ENCODE results near the gene KRT17. TPM values are rescaled to one million over a fixed set of nuclear protein-coding genes. Genes with fewer than 3 reads are reported as not detected.
A peak's percentile ranks its signal among the peaks of the same experiment; 100 is the strongest.

Gene KRT17
- total RNA-seq, 2 donors from 2014 or later = not detected

DNA sequence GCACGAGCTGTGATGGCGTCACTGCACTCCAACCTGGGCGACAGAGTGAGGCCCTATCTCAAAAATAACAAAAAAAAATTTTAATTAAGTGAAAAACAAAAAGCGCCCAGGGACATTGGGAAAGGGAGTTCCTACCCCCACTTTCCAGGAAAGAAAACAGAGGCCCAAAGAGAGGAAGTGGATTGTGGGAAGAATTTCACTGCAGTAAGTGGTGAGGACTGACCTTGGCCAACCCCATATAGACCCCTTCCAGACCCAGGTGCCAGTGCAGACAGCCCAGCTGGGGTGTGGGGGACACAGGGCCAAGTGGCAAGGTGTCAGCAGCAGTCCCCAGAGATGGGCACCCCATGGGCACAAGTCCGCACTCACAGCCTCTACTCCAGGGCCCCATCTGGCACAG lies 29.0 kb upstream of the KRT17 start:
- no peak overlapping the region for H3K27ac Mint-ChIP-seq
- H3K9ac ChIP-seq (ENCODE audit: extremely low read depth, low read length, poor library complexity, severe bottlenecking) = no peak overlapping the region

DNA sequence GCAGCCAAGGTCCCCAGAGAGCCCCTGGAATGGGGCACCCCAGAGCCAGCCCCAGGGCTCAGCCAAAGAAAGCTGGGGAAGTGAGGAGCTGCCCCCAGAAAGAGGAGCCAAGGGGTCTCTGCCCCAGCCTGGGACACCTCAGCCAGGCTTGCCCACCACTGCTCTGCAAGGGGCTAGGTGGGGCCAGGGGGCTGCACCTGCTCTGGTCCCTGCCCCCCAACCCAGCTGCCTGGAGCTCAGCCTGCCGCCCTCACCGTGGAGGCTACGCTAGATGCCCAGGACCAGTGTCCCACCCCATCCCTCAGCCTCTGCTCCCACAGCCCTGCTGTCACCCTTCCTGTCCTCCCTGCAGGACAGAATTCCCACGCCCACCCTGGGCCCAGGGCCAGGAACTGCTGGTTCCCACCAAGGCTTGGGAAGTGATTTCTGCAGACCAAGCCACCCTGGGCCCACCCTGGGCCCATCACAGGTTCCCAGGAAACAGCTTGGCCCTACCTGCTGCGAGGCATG lies 28.1 kb upstream of the KRT17 start:
- H3K27ac Mint-ChIP-seq = no peak overlapping the region
- no peak overlapping the region for H3K27ac ChIP-seq (ENCODE audit: low read depth, low read length)

More for the DNA sequence above, 29.0 kb upstream of the KRT17 start:
- H3K36me3 Mint-ChIP-seq (ENCODE audit: low read depth) = no peaks in the 10 kb centered on the region
- H3K27me3 Mint-ChIP-seq (ENCODE audit: insufficient read depth) = no peaks in the 10 kb centered on the region
- Histone ChIP-seq H3K4me1 (ENCODE audit: control insufficient read depth, insufficient read depth, low read length) (no peaks in the 10 kb centered on the region), H3K4me3 (ENCODE audit: low read length) (no peak overlapping the region), H3K27ac (ENCODE audit: low read depth, low read length) (no peak overlapping the region), H3K27me3 (ENCODE audit: control insufficient read depth, insufficient read depth, low read length, poor library complexity, severe bottlenecking) (no peaks in the 10 kb centered on the region), H3K9me3 (ENCODE audit: control insufficient read depth, low read length) (no peaks in the 10 kb centered on the region), H3K36me3 (ENCODE audit: control insufficient read depth, insufficient read depth, low read length) (no peaks in the 10 kb centered on the region)
- no peak for DNase-seq
- WGBS, 2 experiments (ENCODE audit: insufficient coverage in 1 of 2, insufficient read length in 1 of 2) = 92% methylated on average over 5 of the region's 5 CpGs; no CpG with 5 or more reads in 1 of the 2 experiments
- H3K9me3 Mint-ChIP-seq = no peaks in the 10 kb centered on the region
- no peak overlapping the region for H3K4me3 Mint-ChIP-seq
- H3K4me1 Mint-ChIP-seq = peaks cover 1% of the 10 kb centered on the region
- TF ChIP-seq, protein P1, sequence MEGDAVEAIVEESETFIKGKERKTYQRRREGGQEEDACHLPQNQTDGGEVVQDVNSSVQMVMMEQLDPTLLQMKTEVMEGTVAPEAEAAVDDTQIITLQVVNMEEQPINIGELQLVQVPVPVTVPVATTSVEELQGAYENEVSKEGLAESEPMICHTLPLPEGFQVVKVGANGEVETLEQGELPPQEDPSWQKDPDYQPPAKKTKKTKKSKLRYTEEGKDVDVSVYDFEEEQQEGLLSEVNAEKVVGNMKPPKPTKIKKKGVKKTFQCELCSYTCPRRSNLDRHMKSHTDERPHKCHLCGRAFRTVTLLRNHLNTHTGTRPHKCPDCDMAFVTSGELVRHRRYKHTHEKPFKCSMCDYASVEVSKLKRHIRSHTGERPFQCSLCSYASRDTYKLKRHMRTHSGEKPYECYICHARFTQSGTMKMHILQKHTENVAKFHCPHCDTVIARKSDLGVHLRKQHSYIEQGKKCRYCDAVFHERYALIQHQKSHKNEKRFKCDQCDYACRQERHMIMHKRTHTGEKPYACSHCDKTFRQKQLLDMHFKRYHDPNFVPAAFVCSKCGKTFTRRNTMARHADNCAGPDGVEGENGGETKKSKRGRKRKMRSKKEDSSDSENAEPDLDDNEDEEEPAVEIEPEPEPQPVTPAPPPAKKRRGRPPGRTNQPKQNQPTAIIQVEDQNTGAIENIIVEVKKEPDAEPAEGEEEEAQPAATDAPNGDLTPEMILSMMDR (conservative IDR thresholded peaks at IDR 0.05) = no peak

DNA sequence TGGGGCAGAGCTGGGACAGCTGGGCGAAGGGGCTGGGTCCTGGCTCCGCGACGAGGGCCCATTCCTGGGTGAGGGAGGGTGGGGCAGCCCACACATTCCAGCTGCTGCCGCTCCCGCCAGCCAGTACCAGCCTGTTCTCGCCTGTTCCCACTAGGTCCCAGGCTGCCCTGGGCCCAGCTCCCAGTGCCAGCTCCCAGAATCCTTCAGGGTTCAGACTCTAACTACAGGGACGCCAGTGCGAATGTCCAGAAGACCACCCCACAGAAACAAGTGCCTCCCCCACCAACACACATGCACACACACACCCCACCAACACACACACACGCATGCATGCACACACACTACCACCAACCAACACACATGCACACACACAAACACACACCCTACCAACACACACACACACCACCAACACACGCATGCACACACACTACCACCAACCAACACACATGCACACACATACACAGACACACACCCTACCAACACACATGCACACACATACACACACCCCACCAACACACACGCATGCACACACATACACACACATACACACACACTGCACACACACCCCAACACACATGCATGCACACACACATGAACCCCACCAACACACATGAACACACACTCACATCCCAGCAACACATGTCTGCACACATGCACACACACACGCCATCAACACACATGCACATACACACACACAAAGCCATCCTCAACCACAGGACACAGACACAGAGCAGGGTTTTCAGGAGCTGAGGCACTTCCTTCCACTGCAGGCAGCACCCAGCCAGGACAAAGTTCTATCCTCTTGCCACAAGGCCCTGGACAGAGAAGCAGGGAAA lies 27.5 kb upstream of the KRT17 start:
- no peaks in the 10 kb centered on the region for H3K9me3 Mint-ChIP-seq
- Histone ChIP-seq H3K27me3 (ENCODE audit: control insufficient read depth, insufficient read depth, low read length, poor library complexity, severe bottlenecking) (no peaks in the 10 kb centered on the region), H3K36me3 (ENCODE audit: control insufficient read depth, insufficient read depth, low read length) (no peaks in the 10 kb centered on the region), H3K4me3 (ENCODE audit: low read length) (no peak overlapping the region), H3K9me3 (ENCODE audit: control insufficient read depth, low read length) (no peaks in the 10 kb centered on the region), H3K9ac (ENCODE audit: extremely low read depth, low read length, poor library complexity, severe bottlenecking) (no peak overlapping the region), H3K4me1 (ENCODE audit: control insufficient read depth, insufficient read depth, low read length) (no peaks in the 10 kb centered on the region), H3K27ac (ENCODE audit: low read depth, low read length) (no peak overlapping the region)
- no peak overlapping the region for H3K4me3 Mint-ChIP-seq
- whole genome bisulfite sequencing, 2 experiments (ENCODE audit: insufficient coverage in 1 of 2, insufficient read length in 1 of 2) = 93 to 96% methylated on average over 5 to 13 of the region's 13 CpGs
- TF ChIP-seq, protein P1 (conservative IDR thresholded peaks at IDR 0.05) = no peak
- no peaks in the 10 kb centered on the region for H3K36me3 Mint-ChIP-seq (ENCODE audit: low read depth)
- no peaks in the 10 kb centered on the region for H3K27me3 Mint-ChIP-seq (ENCODE audit: insufficient read depth)
- H3K4me1 Mint-ChIP-seq = peaks cover 1% of the 10 kb centered on the region
- H3K27ac Mint-ChIP-seq = no peak overlapping the region
- peak; percentile 56 for DNase-seq

More for the DNA sequence above, 28.1 kb upstream of the KRT17 start:
- no peaks in the 10 kb centered on the region for H3K36me3 ChIP-seq (ENCODE audit: control insufficient read depth, insufficient read depth, low read length)
- TF ChIP-seq, protein P1 (conservative IDR thresholded peaks at IDR 0.05) = no peak
- no peaks in the 10 kb centered on the region for H3K9me3 ChIP-seq (ENCODE audit: control insufficient read depth, low read length)
- Mint-ChIP-seq H3K4me1 (peaks cover 1% of the 10 kb centered on the region), H3K9me3 (no peaks in the 10 kb centered on the region), H3K27me3 (ENCODE audit: insufficient read depth) (no peaks in the 10 kb centered on the region), H3K4me3 (no peak overlapping the region), H3K36me3 (ENCODE audit: low read depth) (no peaks in the 10 kb centered on the region)
- peak; percentile 46 for DNase-seq
- H3K9ac ChIP-seq (ENCODE audit: extremely low read depth, low read length, poor library complexity, severe bottlenecking) = no peak overlapping the region
- H3K4me1 ChIP-seq (ENCODE audit: control insufficient read depth, insufficient read depth, low read length) = no peaks in the 10 kb centered on the region
- H3K4me3 ChIP-seq (ENCODE audit: low read length) = no peak overlapping the region
- H3K27me3 ChIP-seq (ENCODE audit: control insufficient read depth, insufficient read depth, low read length, poor library complexity, severe bottlenecking) = no peaks in the 10 kb centered on the region
- WGBS, 2 experiments (ENCODE audit: insufficient coverage in 1 of 2, insufficient read length in 1 of 2) = 92 to 100% methylated on average over 1 to 5 of the region's 5 CpGs
